NCI-H1694 treated with DMSO at 0.1 percent for 48 hours (cell line): ENCODE measurements around the gene PRSS21.

Experiments
- DNase-seq: peaks from one replicate; lab custom pipeline; 2025; lab: John Stamatoyannopoulos, UW

PRSS21 gene

DNA sequence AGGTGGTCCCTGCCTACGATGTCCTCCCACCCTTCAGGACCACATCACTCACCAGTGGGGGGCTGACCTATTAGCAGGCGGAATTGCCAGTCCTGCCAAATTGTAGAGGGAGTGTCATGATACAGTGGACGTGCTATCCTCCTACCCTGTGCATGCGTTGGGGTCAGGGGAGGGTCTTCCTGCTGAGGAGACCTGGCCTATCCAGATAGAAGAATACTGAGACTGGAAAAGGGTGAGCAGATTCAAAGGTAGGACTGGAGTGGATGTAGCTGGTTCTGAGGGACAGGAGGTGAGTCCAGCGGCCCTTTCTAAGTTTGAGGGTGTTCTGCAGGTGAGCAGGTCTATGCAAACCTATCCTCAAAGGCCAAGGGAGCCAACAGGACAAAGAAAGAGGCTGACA lies 10.8 kb upstream of the PRSS21 start:
- no peak for DNase-seq

DNA sequence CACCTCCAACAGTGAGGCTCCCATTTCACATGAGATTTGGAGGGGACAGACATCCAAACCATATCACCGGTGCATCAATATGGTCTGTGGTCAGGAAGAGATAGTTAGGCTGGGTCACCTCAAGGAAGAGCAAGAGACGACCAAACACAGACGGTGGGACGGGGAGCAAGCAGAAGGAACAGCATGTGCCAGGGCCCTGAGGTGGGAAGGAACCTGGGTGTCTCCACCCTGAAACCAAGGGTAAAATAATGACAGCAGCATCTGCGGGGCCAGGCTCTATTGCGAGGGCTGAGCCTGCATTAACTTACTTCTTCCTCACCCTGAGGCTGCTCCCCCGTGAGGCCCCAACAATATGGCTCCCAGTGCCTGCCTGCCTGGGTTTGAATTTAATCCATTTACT lies 8.9 kb upstream of the PRSS21 start:
- DNase-seq, result no peak

DNA sequence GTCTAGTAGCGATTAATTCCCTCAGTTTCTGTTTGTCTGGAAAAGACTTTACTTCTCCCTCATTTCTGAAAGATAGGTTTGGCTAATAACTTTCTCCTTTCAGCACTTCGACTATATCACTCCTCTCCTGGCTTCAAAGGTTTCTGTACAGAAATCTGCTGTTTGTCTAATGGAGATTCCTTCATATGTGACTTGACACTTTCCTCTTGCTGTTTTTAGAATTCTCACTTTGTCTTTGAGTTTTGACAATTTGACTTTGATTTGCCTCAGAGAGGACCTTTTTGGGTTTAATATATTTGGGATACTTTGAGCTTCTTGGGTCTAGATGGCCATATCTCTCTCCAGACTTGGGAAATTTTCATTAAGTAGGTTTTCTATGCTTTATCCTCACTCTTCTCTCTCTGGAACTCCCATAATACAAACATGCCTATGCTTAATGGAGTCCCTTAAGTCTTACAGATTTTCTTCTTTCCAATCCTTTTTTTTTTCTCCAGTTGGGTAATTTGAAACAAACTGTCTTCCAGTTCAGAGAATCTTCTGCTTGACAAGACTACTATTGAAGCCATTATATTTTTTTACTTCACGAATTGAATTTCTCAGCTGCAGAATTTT lies 7.8 kb upstream of the PRSS21 start:
- no peak for DNase-seq

DNA sequence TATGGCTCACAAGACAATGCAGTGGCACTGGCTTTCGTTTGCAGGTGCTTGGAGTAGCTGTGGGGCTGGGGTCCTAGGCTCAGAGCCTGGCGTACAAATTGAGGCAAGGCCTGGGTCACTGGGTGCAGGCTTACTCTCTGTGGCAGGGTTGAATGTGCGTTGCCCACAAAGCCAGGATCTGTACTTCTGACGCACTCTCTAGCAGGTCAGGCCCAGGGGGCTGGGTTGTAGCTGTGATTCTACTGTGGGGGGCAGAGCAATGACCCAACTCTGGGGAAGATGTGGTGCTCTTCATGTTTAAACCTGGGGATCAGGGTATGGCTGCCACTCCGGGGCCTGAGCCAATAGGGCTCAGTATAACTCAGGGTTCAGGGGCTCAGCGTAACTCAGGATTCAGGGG lies 6.4 kb upstream of the PRSS21 start:
- no peak for DNase-seq

DNA sequence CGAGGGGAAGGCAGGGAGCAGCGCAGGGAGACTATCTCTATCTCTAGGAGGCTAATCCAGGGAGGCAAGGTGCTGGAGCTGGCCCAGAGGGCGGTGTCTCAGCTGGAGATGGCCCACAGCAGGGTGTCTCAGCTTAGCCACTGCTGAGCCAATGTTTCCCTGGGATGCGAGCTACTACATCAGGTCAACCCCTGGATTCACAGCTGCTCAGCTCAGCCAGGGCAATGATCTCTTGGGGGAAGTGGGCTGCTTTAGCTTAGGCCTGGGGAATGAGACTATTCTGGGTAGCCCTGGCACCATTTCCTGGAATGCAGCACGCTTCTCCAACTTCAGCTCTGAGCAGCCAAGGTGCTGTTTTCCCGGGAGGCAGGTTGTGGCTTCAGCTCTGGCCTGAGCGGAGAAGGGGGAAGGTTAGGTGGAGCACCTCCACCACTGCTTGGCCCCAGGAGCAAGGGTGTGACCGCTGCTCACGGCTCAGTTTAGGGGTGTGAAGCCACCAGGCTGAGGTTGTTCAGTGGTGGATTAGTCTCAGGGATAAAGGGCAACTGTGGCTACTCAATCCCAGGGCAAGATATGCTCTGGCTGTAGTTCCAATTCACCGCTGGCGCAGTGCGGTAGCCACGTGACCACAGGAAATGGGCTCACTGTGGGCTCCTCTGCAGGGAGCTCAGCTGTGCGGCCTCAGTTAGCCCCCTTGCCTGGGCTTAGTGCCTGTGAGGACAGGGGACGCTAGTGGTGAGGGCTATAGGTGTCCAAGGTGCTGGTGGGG lies 5.2 kb upstream of the PRSS21 start:
- DNase-seq, result no peak

DNA sequence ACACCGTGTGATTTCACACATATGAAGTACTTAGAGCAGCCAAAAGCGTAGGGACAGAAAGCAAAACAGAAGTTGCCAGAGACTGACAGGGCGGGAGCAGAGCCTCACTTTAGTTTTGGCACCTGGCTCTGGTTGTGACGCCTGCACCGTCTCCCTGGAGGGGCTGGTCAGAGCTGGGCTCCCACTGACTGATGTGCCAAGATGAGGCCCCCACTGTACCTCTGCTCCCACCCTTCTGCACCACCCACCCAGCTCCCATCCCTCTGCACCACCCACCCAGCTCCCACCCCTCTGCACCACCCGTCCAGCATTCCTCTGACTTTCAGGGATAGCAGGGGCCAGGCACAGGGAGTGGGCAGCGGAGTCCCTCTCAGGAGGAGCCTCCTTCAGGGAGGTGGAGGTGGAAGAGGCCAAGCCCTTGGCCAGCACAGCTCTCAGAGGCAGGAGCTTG lies 3.2 kb upstream of the PRSS21 start:
- DNase-seq, result no peak

DNA sequence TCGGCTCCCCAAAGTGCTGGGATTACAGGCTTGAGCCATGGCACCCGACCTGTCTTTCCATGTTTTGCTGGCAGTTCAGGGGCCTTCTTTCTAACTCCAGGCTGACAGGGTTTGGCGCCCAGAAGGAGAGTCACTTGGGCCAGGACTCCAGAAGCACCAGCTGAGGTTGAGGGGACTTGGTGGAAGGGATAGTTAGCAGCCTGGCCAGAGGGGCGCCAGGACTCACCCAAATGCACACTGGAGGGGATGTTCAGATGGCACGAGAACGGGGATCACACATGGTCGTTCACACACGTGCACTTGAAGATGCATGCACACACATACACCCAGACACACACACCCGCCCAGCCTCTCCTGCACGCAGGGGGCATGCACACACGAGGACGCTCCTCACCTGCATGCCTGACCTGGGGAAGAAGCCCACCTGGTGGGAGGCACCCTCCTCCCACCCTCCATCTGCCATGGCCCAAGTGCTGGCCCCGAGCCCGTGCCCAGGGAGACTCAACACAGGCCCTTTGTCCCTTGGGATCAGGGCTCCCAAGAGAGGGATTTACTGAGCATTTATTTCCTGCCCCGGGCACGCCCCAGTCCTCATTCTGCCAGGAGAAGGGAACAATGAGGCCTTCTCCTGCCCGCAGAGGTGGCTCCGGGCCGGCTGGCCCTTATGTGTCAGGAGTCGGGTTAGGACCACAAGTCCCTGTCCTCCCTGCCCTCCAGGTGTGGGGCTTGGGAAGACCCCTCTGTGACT lies 2.3 kb upstream of the PRSS21 start:
- DNase-seq, result no peak

DNA sequence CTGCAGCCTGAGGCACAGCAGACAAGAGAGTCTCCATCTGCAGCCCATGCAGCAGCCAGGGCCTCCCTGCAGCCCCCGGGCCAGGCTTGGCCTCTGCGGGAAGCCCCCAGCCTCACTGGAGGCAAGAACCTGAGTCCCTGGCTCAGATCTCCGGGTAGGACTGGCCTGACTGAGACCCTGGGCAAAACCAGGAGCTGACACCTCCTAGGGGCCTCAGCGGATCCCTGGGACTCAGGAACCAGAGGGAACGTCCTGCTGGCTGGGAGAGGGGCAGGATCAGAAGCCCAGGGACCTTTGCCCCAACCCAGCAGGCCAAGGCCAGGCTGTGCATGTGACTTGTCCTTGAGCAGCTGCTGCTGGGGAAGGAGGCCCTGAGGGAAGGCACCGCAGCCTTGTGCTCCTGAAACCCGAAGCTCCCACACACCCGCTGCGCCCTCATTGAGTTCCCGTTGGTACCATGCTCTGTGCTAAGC lies 1.7 kb upstream of the PRSS21 start:
- DNase-seq, result no peak

DNA sequence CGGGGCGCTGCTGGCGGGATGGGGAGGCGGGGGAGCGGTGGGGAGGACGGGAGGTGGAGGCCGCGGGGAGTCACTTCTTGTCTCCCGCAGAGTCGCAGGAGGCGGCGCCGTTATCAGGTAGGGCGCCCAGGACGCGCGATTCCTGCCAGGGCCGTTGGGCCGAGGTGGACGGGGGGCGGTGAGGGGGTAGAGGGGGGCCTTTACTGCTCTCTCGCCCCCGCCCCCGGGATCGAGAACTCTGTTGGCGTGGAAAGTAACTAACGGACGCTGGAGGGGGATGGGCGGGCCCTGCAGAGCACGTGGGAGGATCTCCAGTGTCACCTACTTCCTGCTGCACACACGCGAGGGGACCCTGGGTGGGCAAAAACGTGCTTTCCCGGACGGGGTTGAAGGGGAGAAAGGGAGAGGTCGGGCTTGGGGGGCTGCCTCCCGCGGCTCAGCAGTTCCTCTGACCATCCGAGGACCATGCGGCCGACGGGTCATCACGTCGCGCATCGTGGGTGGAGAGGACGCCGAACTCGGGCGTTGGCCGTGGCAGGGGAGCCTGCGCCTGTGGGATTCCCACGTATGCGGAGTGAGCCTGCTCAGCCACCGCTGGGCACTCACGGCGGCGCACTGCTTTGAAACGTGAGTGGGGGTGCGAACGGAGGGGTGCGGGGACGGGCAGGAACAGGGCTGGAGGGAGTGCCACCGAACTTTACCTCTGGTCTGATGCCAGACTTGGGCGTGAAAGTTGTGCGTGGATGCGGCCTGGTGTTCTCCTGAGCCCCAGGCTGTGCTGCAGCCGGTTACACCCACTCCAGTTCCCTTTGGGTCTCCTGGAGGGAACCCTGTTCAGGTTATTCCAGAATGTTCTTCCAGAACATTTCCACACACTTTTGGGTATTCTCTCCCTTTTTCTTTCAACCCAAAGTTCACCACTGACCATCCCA lies 569 bp downstream of the PRSS21 start:
- no peak for DNase-seq

DNA sequence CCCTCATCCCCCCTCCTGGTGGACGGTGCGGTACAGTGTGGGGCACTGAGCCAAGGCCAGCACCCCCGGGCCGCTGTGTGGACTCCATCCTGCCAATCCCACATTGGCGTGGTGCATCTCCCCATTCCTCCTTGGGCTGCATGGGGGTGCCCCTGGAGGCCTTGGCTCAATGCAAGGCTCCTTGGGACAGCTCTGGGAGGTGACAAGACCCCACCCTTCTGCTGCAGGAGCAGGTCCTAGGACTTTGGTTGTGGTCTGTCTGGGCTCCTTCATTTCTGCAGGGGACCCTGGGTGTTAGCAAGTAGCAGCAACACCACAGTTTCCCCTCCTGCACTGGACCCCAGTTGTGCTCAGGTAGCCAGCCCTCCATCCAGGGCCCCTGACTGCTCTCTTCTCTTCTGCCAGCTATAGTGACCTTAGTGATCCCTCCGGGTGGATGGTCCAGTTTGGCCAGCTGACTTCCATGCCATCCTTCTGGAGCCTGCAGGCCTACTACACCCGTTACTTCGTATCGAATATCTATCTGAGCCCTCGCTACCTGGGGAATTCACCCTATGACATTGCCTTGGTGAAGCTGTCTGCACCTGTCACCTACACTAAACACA lies 1.3 kb downstream of the PRSS21 start:
- DNase-seq, result no peak

DNA sequence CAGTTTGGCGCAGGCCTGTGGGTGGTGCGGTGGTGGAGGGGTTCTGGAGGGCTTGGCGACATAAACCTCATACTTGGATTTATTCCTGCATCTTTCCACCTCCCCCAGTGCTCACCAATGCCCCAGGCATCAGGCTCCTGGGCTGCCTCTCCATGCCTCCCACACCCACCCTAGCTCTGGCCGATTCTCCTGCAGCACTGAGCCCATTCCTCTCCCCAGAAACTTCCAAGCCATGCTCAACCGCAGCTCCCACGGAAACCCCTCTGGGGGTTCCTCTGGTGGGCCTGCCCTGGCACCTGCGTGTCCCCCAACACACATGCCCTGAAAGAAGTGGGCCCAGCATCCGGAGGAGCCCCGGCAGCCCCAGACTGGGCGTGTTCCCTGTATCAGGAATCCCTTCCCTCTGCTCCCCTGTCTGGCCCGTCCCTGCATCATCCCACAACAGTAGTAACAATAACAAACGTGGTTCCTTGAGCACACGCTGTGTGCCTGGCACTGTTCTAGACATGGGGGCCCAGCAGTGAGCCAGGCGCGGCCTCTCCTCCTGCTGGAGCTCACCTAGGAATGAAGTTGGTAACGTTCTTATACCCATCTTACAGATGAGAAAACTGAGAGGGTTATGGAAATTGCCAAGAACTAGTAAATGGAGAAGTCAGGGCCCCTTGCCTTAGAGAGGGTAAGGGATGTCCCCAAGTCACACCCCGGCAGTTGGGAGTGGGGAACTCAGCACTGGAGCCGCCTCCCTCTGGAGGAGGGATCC lies 2.3 kb downstream of the PRSS21 start:
- DNase-seq, result no peak

DNA sequence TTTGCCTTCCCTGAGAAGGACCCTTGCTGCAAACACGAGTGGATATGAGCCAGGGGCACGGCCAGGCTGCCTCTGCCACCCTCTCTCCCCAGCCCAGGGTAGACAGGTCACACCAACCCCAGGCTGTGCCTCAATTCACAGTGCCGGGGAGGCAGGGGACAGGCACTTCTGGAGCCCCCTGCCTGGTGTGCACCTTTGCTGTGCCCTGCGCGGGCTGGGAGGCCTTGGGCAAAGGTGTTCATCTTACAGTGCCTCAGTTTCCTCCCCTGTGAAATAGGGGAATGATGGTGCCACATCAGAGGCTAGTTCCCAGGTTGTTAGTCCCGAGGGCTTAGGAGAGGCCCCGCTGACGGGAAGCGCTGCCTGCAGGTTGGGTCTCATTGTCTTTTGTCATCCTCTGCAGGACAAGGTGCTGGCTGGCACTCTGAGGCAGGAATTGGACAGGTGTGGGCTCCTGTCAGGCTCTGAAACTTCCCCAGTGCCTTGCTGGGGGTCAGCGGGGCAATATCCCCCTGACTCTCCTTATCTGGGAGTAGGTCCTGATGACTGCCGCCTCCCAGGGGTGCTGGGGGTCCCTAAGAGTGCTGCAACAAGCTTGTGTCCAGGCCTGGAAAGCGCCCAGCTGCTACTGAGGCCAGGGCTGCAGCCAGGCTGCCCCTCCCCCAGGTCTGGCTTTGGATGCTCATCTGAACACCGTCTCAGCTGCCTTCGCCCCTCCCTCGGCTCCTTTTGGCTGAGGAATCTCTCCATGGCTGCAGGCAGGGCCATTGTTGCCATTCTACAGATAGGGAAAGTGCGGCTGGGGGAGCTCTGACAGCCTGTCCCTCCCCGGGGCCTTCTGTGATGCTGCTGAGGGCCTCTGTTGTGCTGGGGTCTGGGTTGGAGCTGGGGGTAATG lies 3.1 kb downstream of the PRSS21 start:
- no peak for DNase-seq

DNA sequence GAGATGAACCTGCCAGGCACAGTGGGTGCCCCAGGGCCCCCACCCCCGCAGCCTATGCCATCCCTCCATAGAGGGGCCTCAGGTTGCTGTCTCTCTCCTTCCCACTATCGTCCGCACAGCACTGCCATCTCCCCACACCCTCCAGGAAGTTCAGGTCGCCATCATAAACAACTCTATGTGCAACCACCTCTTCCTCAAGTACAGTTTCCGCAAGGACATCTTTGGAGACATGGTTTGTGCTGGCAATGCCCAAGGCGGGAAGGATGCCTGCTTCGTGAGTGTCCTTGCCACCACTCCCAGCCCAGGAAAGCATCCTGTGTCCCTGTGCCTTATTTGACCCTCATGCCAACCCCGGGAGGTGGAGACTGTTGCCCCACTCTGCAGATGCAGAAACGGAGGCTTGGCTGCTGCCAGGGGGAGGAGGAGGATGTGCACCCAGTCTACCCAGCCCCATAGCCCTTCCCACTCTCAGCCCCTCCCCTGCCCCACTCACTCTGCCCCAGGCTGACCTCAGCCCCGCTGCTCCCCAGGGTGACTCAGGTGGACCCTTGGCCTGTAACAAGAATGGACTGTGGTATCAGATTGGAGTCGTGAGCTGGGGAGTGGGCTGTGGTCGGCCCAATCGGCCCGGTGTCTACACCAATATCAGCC lies 3.9 kb downstream of the PRSS21 start:
- DNase-seq, result no peak

DNA sequence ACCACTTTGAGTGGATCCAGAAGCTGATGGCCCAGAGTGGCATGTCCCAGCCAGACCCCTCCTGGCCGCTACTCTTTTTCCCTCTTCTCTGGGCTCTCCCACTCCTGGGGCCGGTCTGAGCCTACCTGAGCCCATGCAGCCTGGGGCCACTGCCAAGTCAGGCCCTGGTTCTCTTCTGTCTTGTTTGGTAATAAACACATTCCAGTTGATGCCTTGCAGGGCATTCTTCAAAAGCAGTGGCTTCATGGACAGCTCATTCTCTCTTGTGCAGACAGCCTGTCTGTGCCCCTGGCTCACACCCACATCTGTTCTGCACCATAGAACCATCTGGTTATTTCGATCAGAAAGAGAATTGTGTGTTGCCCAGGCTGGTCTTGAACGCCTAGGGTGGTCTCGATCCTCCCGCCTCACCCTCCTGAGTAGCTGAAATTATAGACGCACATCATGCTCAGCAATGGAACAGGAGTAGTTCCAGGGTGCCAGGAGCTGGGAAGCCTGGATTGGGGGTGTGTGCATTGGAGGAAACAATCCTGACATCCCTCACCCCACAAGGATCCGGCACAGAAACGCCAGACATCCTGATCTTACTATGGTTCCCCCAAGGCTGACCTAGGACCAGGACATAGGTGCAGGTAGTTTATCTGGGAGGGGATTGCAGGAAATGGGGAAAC lies 4.6 kb downstream of the PRSS21 start:
- DNase-seq, result peak; percentile 62

DNA sequence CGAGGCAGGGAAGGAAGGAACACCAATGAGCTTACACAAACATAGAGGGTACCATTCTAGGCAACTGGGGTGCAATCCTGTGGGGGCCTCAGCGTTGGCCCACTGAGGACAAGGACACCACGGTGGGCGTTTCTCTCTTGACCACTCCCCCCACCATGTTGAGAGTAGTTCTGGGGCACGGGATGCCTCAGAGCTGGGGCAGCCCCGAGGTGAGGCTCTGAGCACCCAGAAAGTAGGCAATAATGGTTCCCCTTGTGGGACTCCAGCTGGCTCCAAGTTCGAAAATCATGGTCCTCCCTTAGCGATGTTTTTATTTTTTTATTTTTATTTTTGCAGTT lies 5.1 kb downstream of the PRSS21 start:
- no peak for DNase-seq

DNA sequence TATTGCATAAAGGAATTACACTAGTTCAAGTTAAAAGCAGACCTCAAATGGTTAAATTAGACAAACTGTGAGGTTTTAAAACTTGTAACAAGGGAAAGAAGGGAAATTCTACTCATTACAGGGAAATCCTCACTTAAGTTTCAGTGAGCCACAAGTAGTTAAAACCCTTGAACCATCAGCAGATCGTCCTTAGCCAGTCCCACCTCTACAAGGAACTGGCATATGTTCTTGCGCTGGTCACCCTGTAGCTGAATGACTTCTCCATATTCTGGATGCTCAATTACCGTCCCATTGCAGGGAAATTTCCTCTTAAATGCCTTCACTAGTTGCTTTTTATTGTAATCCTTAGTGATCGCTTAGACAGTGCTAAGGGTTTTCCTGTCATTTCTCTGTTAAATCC lies 5.5 kb downstream of the PRSS21 start:
- no peak for DNase-seq

DNA sequence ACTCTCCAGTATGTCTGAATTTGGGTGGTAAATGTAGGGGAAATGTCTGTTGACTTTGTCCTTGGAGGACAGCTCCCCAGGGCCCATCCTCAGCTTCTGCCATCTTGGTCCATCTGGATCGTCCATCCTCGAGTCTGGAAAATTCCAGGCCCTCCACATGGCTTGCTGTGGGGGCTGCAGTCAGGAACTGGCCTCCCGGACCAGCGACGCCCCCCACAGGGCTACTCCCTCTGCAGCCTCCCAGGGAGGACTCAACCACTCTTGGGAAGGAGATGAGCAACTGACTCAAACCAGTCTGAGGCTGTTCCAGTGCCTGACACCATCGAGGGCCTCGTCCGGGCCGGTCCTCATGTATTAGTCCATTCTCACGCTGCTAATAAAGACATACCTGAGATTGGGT lies 7.6 kb downstream of the PRSS21 start:
- DNase-seq, result no peak

DNA sequence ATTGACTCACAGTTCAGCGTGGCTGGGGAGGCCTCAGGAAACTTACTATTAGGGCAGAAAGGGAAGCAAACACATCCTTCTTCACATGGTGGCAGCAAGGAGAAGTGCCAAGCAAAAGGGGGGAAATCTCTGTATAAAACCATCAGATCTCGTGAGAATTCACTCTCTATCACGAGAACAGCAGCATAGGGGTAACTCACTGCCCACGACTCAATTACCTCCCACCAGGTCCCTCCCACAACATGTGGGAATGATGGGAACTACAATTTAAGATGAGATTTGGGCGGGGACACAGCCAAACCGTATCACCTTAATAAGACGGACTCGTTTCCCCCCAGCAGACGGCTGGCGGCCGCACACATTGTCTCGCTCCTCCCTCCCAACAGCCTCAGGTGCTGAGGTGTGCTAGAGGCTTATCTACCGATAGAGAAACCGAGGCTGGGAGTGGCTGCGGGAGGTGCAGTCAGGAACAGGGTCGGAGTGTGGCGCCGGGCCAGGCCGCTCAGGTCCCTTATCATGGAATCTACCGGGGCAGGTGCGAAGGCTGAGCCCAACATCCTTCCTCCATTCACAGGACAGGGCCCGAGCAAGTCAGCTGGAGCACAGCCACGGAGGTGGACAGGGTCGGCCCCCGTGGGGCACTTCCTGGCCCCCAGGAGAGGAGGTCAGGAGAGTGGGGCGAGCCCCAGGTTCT lies 8.2 kb downstream of the PRSS21 start:
- DNase-seq, result no peak
